Measurements from ENCODE around the gene TNFSF10.

DNA sequence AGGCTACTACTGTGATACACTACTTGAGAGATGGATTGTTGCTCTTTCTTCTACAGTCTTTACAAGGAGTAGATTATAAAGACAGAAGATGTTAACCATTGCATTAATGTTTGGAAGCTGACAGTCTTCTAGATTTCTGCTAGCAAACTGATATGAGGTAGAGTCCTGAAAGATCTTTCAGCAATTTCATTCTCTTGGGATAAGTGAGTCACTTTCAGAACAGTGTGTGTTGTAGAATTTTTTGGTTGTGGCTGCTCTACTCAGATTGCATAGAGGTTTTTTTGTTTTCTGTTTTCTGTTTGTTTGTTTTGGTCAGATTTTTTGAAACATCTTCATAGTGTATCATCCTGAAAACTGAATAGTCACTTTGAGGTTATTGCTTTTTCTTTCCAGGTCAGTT lies 17.1 kb downstream of the TNFSF10 start:
- no peak for TF ChIP-seq EZH2 (IDR thresholded peaks at IDR 0.05; ENCODE audit: borderline replicate concordance, insufficient read depth, low read length, poor library complexity, severe bottlenecking)
- TF ChIP-seq EP300 (conservative IDR thresholded peaks at IDR 0.05; ENCODE audit: poor library complexity, severe bottlenecking): no peak
- TF ChIP-seq, protein P1, sequence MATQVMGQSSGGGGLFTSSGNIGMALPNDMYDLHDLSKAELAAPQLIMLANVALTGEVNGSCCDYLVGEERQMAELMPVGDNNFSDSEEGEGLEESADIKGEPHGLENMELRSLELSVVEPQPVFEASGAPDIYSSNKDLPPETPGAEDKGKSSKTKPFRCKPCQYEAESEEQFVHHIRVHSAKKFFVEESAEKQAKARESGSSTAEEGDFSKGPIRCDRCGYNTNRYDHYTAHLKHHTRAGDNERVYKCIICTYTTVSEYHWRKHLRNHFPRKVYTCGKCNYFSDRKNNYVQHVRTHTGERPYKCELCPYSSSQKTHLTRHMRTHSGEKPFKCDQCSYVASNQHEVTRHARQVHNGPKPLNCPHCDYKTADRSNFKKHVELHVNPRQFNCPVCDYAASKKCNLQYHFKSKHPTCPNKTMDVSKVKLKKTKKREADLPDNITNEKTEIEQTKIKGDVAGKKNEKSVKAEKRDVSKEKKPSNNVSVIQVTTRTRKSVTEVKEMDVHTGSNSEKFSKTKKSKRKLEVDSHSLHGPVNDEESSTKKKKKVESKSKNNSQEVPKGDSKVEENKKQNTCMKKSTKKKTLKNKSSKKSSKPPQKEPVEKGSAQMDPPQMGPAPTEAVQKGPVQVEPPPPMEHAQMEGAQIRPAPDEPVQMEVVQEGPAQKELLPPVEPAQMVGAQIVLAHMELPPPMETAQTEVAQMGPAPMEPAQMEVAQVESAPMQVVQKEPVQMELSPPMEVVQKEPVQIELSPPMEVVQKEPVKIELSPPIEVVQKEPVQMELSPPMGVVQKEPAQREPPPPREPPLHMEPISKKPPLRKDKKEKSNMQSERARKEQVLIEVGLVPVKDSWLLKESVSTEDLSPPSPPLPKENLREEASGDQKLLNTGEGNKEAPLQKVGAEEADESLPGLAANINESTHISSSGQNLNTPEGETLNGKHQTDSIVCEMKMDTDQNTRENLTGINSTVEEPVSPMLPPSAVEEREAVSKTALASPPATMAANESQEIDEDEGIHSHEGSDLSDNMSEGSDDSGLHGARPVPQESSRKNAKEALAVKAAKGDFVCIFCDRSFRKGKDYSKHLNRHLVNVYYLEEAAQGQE (IDR thresholded peaks at IDR 0.05; ENCODE audit: borderline replicate concordance): no peak
- TF ChIP-seq, protein P2, sequence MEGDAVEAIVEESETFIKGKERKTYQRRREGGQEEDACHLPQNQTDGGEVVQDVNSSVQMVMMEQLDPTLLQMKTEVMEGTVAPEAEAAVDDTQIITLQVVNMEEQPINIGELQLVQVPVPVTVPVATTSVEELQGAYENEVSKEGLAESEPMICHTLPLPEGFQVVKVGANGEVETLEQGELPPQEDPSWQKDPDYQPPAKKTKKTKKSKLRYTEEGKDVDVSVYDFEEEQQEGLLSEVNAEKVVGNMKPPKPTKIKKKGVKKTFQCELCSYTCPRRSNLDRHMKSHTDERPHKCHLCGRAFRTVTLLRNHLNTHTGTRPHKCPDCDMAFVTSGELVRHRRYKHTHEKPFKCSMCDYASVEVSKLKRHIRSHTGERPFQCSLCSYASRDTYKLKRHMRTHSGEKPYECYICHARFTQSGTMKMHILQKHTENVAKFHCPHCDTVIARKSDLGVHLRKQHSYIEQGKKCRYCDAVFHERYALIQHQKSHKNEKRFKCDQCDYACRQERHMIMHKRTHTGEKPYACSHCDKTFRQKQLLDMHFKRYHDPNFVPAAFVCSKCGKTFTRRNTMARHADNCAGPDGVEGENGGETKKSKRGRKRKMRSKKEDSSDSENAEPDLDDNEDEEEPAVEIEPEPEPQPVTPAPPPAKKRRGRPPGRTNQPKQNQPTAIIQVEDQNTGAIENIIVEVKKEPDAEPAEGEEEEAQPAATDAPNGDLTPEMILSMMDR (IDR thresholded peaks at IDR 0.05; ENCODE audit: poor library complexity, severe bottlenecking): no peak
- TF ChIP-seq POLR2AphosphoS5 (IDR thresholded peaks at IDR 0.05): no peak
- TF ChIP-seq SMC3 (conservative IDR thresholded peaks at IDR 0.05; ENCODE audit: poor library complexity): no peak

All from neural cell (in vitro differentiated cells).